Measurements from ENCODE around the gene C11orf98. TPM values are rescaled to one million over a fixed set of nuclear protein-coding genes. Genes with fewer than 3 reads are reported as not detected.
"Not testable (repeated sequence)": the region's sequence is repeated elsewhere in the genome, so short reads cannot be mapped to it uniquely, and the experiment has no call there.

Gene C11orf98
- total RNA-seq, 2 experiments from 2014 or later, result 105 to 148 TPM

- H3K9me2 ChIP-seq (ENCODE audit: insufficient read depth, low read length), result no peaks in the 10 kb centered on the region
- TSS peak; percentile 60 for BruUV-seq (replicated peaks)
- H4K20me1 ChIP-seq (ENCODE audit: insufficient read depth, low read length), result no peaks in the 10 kb centered on the region
- peak overlapping the region; percentile 98 for H3K4me2 ChIP-seq (ENCODE audit: low read length)
- H2AFZ ChIP-seq (ENCODE audit: low read length), result peak overlapping the region; percentile 42; the same call in 1 of the 2 replicates
- peaks cover 45% of the 10 kb centered on the region for H3K36me3 ChIP-seq (ENCODE audit: insufficient read depth, low read length)
- H3K9me3 ChIP-seq (ENCODE audit: low read length), result no peaks in the 10 kb centered on the region
- H3K4me3 ChIP-seq (ENCODE audit: low read depth, low read length, poor library complexity, severe bottlenecking), result peak overlapping the region; percentile 79
- peaks cover 25% of the 10 kb centered on the region for H3K4me1 ChIP-seq (ENCODE audit: insufficient read depth, low read length, poor library complexity, severe bottlenecking)
- peaks cover 24% of the 10 kb centered on the region for H3K79me2 ChIP-seq (ENCODE audit: insufficient read depth, low read depth, low read length)
- no peak for TF ChIP-seq EZH2phosphoT487 (IDR thresholded peaks at IDR 0.05; ENCODE audit: borderline replicate concordance, low read depth, low read length)
- TF ChIP-seq, protein P1, sequence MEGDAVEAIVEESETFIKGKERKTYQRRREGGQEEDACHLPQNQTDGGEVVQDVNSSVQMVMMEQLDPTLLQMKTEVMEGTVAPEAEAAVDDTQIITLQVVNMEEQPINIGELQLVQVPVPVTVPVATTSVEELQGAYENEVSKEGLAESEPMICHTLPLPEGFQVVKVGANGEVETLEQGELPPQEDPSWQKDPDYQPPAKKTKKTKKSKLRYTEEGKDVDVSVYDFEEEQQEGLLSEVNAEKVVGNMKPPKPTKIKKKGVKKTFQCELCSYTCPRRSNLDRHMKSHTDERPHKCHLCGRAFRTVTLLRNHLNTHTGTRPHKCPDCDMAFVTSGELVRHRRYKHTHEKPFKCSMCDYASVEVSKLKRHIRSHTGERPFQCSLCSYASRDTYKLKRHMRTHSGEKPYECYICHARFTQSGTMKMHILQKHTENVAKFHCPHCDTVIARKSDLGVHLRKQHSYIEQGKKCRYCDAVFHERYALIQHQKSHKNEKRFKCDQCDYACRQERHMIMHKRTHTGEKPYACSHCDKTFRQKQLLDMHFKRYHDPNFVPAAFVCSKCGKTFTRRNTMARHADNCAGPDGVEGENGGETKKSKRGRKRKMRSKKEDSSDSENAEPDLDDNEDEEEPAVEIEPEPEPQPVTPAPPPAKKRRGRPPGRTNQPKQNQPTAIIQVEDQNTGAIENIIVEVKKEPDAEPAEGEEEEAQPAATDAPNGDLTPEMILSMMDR (conservative IDR thresholded peaks at IDR 0.05; ENCODE audit: low read length), result no peak
- H3K27ac ChIP-seq (ENCODE audit: low read depth, low read length, poor library complexity, severe bottlenecking), result peak overlapping the region; percentile 83
- ChIA-PET CTCF (ENCODE audit: unreplicated experiment) (interaction anchor here (0.9 to 1.0 kb wide), 2 partner anchors 29 to 32 kb away, joined by 3 to 4 read pairs; partner anchors contain the start of gene INTS5), POLR2A (interaction anchor here (0.8 to 2.7 kb wide), 12 partner anchors 10 to 151 kb away, joined by 3 to 17 read pairs (median 4); partner anchors contain the start of genes C11orf98, CSKMT, EEF1G and GANAB)
- DNase-seq (ENCODE audit: low spot score), result no peak
- intact Hi-C loops (cut with micrococcal nuclease; ENCODE audit: unreplicated experiment), result no loop called here
Observed at GRCh38 chr11:62621027-62621566, 43.9 kb downstream of the C11orf98 start.

- H3K27ac ChIP-seq (ENCODE audit: low read depth, low read length, poor library complexity, severe bottlenecking); CTCF ChIA-PET (ENCODE audit: unreplicated experiment); DNase-seq (ENCODE audit: low spot score); POLR2A ChIA-PET; H3K4me3 ChIP-seq (ENCODE audit: low read depth, low read length, poor library complexity, severe bottlenecking); H2AFZ ChIP-seq (ENCODE audit: low read length); H3K4me2 ChIP-seq (ENCODE audit: low read length); H3K9me2 ChIP-seq (ENCODE audit: insufficient read depth, low read length); BruUV-seq (replicated peaks); intact Hi-C loops (cut with micrococcal nuclease; ENCODE audit: unreplicated experiment); H4K20me1 ChIP-seq (ENCODE audit: insufficient read depth, low read length); H3K9me3 ChIP-seq (ENCODE audit: low read length): not testable (repeated sequence)
- peaks cover 22% of the 10 kb centered on the region for H3K4me1 ChIP-seq (ENCODE audit: insufficient read depth, low read length, poor library complexity, severe bottlenecking)
- H3K36me3 ChIP-seq (ENCODE audit: insufficient read depth, low read length), result peaks cover 26% of the 10 kb centered on the region
- peaks cover 24% of the 10 kb centered on the region for H3K79me2 ChIP-seq (ENCODE audit: insufficient read depth, low read depth, low read length)
Observed at GRCh38 chr11:62616957-62617356, 48.1 kb downstream of the C11orf98 start.

GRCh38 chr11:62615521-62615920 lies 49.5 kb downstream of the C11orf98 start:
- DNase-seq (ENCODE audit: low spot score), result no peak
- Histone ChIP-seq H3K36me3 (ENCODE audit: insufficient read depth, low read length) (peaks cover 26% of the 10 kb centered on the region), H3K9me3 (ENCODE audit: low read length) (no peaks in the 10 kb centered on the region), H4K20me1 (ENCODE audit: insufficient read depth, low read length) (no peaks in the 10 kb centered on the region), H2AFZ (ENCODE audit: low read length) (no peak overlapping the region), H3K79me2 (ENCODE audit: insufficient read depth, low read depth, low read length) (peaks cover 21% of the 10 kb centered on the region; the same call in 1 of the 2 replicates), H3K4me2 (ENCODE audit: low read length) (no peak overlapping the region), H3K4me1 (ENCODE audit: insufficient read depth, low read length, poor library complexity, severe bottlenecking) (peaks cover 29% of the 10 kb centered on the region), H3K27ac (ENCODE audit: low read depth, low read length, poor library complexity, severe bottlenecking) (no peak overlapping the region), H3K4me3 (ENCODE audit: low read depth, low read length, poor library complexity, severe bottlenecking) (no peak overlapping the region), H3K9me2 (ENCODE audit: insufficient read depth, low read length) (no peaks in the 10 kb centered on the region)
- no TSS peak for BruUV-seq (replicated peaks)
- CTCF ChIA-PET (ENCODE audit: unreplicated experiment), result no interaction called here
- POLR2A ChIA-PET, result interaction anchor here (0.7 kb wide), 1 partner anchor 240 kb away, joined by 3 read pairs; no protein-coding TSS in a partner anchor
- intact Hi-C loops (cut with micrococcal nuclease; ENCODE audit: unreplicated experiment), result no loop called here
- TF ChIP-seq EZH2phosphoT487 (IDR thresholded peaks at IDR 0.05; ENCODE audit: borderline replicate concordance, low read depth, low read length), result no peak
- TF ChIP-seq, protein P1 (conservative IDR thresholded peaks at IDR 0.05; ENCODE audit: low read length), result no peak

Measured in OCI-LY7 (cell line).